MM.1S (cell line): Measurements from ENCODE around the gene HYKK.

Experiments used
- EZH2 ChIP-seq: fragments of 300-600 bp; sonication (generic); optimal IDR thresholded peaks from 2 replicates; pipeline ENCODE3; 2017; ENCODE audit warnings: low read depth, mild to moderate bottlenecking, antibody characterized with exemption, low read length, mixed read lengths
- EZH2phosphoT487 ChIP-seq: fragments of 300-600 bp; sonication (generic); IDR thresholded peaks from 2 replicates; pipeline ENCODE4 v1.6.1; 2018; ENCODE audit warnings: antibody characterized with exemption, low read length
- TF ChIP-seq, protein P1 (sequence below): fragments of 300-600 bp; sonication (generic); IDR thresholded peaks from 2 replicates; pipeline ENCODE4 v1.5.1; 2016; ENCODE audit warnings: antibody characterized with exemption, low read length, mixed read lengths

DNA sequence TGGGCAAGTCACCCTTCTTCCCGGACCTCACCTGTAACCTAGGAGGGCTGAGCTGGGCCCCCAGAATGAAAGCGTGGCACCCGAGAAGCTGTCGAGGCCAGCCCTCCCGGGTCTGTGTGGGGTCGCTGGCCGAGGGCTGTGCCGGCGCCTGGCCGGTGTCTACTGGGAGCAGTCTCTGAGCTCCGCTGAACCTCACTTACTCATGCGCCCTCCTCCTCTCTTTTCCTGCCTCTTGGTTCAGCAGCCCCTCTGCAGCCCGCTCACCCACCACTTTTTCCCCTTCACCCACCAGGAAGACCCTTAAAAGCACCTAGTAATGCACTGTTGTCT is 419 bp downstream of the HYKK start:
- TF ChIP-seq, protein P1, sequence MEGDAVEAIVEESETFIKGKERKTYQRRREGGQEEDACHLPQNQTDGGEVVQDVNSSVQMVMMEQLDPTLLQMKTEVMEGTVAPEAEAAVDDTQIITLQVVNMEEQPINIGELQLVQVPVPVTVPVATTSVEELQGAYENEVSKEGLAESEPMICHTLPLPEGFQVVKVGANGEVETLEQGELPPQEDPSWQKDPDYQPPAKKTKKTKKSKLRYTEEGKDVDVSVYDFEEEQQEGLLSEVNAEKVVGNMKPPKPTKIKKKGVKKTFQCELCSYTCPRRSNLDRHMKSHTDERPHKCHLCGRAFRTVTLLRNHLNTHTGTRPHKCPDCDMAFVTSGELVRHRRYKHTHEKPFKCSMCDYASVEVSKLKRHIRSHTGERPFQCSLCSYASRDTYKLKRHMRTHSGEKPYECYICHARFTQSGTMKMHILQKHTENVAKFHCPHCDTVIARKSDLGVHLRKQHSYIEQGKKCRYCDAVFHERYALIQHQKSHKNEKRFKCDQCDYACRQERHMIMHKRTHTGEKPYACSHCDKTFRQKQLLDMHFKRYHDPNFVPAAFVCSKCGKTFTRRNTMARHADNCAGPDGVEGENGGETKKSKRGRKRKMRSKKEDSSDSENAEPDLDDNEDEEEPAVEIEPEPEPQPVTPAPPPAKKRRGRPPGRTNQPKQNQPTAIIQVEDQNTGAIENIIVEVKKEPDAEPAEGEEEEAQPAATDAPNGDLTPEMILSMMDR, result no peak
- TF ChIP-seq EZH2, result no peak
- TF ChIP-seq EZH2phosphoT487, result no peak
